Measurements from ENCODE around the gene DNAJC6.
"Not testable (repeated sequence)": the region's sequence is repeated elsewhere in the genome, so short reads cannot be mapped to it uniquely, and the experiment has no call there.

DNAJC6 gene

GRCh38 chr1:65359888-65360287, 50.5 kb downstream of the DNAJC6 start:
- DNase-seq = no peak

- no peak for DNase-seq
These were observed 51.3 kb downstream of the DNAJC6 start for GRCh38 chr1:65360648-65361047.

GRCh38 chr1:65362545-65362944, 53.2 kb downstream of the DNAJC6 start:
- no peak for DNase-seq

- no peak for DNase-seq
These were observed 54.1 kb downstream of the DNAJC6 start for GRCh38 chr1:65363484-65363883.

- no peak for DNase-seq
These were observed 59.1 kb downstream of the DNAJC6 start for GRCh38 chr1:65368403-65368802.

GRCh38 chr1:65371544-65371943, 62.2 kb downstream of the DNAJC6 start:
- no peak for DNase-seq

- no peak for DNase-seq
These were observed 63.2 kb downstream of the DNAJC6 start for GRCh38 chr1:65372557-65372956.

- DNase-seq = no peak
These were observed 68.3 kb downstream of the DNAJC6 start for GRCh38 chr1:65377496-65378246.

- DNase-seq = no peak
These were observed 69.1 kb downstream of the DNAJC6 start for GRCh38 chr1:65378247-65378946.

GRCh38 chr1:65384426-65384825, 75.1 kb downstream of the DNAJC6 start:
- not testable (repeated sequence) for DNase-seq

GRCh38 chr1:65386439-65386838, 77.1 kb downstream of the DNAJC6 start:
- DNase-seq = no peak

GRCh38 chr1:65387821-65388220, 78.5 kb downstream of the DNAJC6 start:
- no peak for DNase-seq

GRCh38 chr1:65388908-65389695, 79.8 kb downstream of the DNAJC6 start:
- no peak for DNase-seq

GRCh38 chr1:65392497-65392896, 83.2 kb downstream of the DNAJC6 start:
- no peak for DNase-seq

- no peak for DNase-seq
These were observed 84.0 kb downstream of the DNAJC6 start for GRCh38 chr1:65393347-65393746.

- DNase-seq = no peak
These were observed 84.6 kb downstream of the DNAJC6 start for GRCh38 chr1:65393928-65394327.

GRCh38 chr1:65395887-65396612, 86.7 kb downstream of the DNAJC6 start:
- no peak for DNase-seq

- DNase-seq = no peak
These were observed 88.7 kb downstream of the DNAJC6 start for GRCh38 chr1:65398083-65398482.

GRCh38 chr1:65399003-65399402, 89.7 kb downstream of the DNAJC6 start:
- DNase-seq = no peak

- no peak for DNase-seq
These were observed 92.3 kb downstream of the DNAJC6 start for GRCh38 chr1:65401612-65402011.

- no peak for DNase-seq
These were observed 95.6 kb downstream of the DNAJC6 start for GRCh38 chr1:65404941-65405340.

- no peak for DNase-seq
These were observed 98.5 kb downstream of the DNAJC6 start for GRCh38 chr1:65407877-65408276.

- DNase-seq = no peak
These were observed 100.0 kb downstream of the DNAJC6 start for GRCh38 chr1:65409314-65409713.
